Astrocyte (in vitro differentiated cells and primary cell): ENCODE data around the gene PSMD5. TPM values are rescaled to one million over a fixed set of nuclear protein-coding genes. Genes with fewer than 3 reads are reported as not detected.

Source experiments
- DNase-seq: peaks from one replicate; pipeline ENCODE4 v3.0.0-alpha.2; 2010; ENCODE audit warnings: low read depth
- FAIRE-seq: peaks from 2 replicates; lab custom pipeline; 2011; peaks lifted over from hg19 to GRCh38; lab: Jason Lieb, UNC
- H2AFZ ChIP-seq: 2 replicates; pipeline ENCODE4 v1.6.0; 2012; ENCODE audit warnings: low read depth, low read length, inconsistent platforms
- H3K27ac ChIP-seq: 2 replicates; pipeline ENCODE4 v1.5.1; 2011; ENCODE audit warnings: low read depth, low read length, inconsistent platforms
- H3K27me3 ChIP-seq: 2 replicates; pipeline ENCODE4 v1.6.0; 2011; ENCODE audit warnings: low read length, inconsistent platforms; ENCODE audit not compliant: insufficient read depth
- H3K36me3 ChIP-seq: 2 replicates; pipeline ENCODE4 v1.5.1; 2011; ENCODE audit warnings: low read length, inconsistent platforms; ENCODE audit not compliant: insufficient read depth
- H3K4me1 ChIP-seq: 2 replicates; pipeline ENCODE4 v1.5.1; 2011; ENCODE audit warnings: low read length, inconsistent platforms; ENCODE audit not compliant: insufficient read depth
- H3K4me2 ChIP-seq: 2 replicates; pipeline ENCODE4 v1.6.0; 2012; ENCODE audit warnings: low read length, inconsistent platforms
- H3K4me3 ChIP-seq: 2 replicates; pipeline ENCODE4 v1.5.1; 2011; ENCODE audit warnings: low read depth, mild to moderate bottlenecking, low read length, inconsistent platforms; ENCODE audit not compliant: insufficient read depth
- H3K79me2 ChIP-seq: 2 replicates; pipeline ENCODE4 v1.6.0; 2012; ENCODE audit warnings: mild to moderate bottlenecking, low read length, inconsistent platforms; ENCODE audit not compliant: insufficient read depth
- H3K9ac ChIP-seq: 2 replicates; pipeline ENCODE4 v1.6.0; 2012; ENCODE audit warnings: mild to moderate bottlenecking, low read length, inconsistent platforms
- H3K9me3 ChIP-seq: 2 replicates; pipeline ENCODE4 v1.5.1; 2012; ENCODE audit warnings: low read depth, mild to moderate bottlenecking, low read length, inconsistent platforms; ENCODE audit not compliant: insufficient read depth
- H4K20me1 ChIP-seq: 2 replicates; pipeline ENCODE4 v1.6.0; 2012; ENCODE audit warnings: low read length, inconsistent platforms; ENCODE audit not compliant: insufficient read depth
- H3K27ac Mint-ChIP-seq: one replicate; pipeline ENCODE4 v1.8.0; 2021; ENCODE audit warnings: mild to moderate bottlenecking, mixed read lengths; ENCODE audit not compliant: unreplicated experiment
- H3K27me3 Mint-ChIP-seq: one replicate; pipeline ENCODE4 v1.8.0; 2021; ENCODE audit warnings: low read depth, mixed read lengths; ENCODE audit not compliant: unreplicated experiment
- H3K36me3 Mint-ChIP-seq: one replicate; pipeline ENCODE4 v1.8.0; 2021; ENCODE audit warnings: low read depth, mixed read lengths; ENCODE audit not compliant: unreplicated experiment
- H3K4me1 Mint-ChIP-seq: one replicate; pipeline ENCODE4 v1.8.0; 2021; ENCODE audit warnings: low read depth, mixed read lengths; ENCODE audit not compliant: unreplicated experiment
- H3K4me3 Mint-ChIP-seq: one replicate; pipeline ENCODE4 v1.8.0; 2021; ENCODE audit warnings: mild to moderate bottlenecking, moderate library complexity, mixed read lengths; ENCODE audit not compliant: unreplicated experiment
- H3K9me3 Mint-ChIP-seq: one replicate; pipeline ENCODE4 v1.8.0; 2021; ENCODE audit warnings: mild to moderate bottlenecking, mixed read lengths; ENCODE audit not compliant: unreplicated experiment
- CTCF ChIP-seq: IDR thresholded peaks from 2 replicates; pipeline ENCODE4 v1.5.1; 2011; ENCODE audit warnings: low read depth, mild to moderate bottlenecking, inconsistent platforms, low read length, moderate library complexity; ENCODE audit not compliant: insufficient read depth
- EZH2 ChIP-seq: IDR thresholded peaks from 2 replicates; pipeline ENCODE4 v1.6.1; 2012; ENCODE audit warnings: mild to moderate bottlenecking, low read length, inconsistent platforms; ENCODE audit not compliant: insufficient read depth
- total RNA-seq: library from RNA; stranded (reverse); gene quantifications from 2 replicates; pipeline ENCODE4 v1.2.1, GENCODE V29; 2021

PSMD5 gene
- total RNA-seq, 1 donor from 2014 or later = 66.2 TPM

GRCh38 chr9:120846251-120846889 is 3.6 kb upstream of the PSMD5 start:
- H3K36me3 ChIP-seq = no peaks in the 10 kb centered on the region
- no peak for TF ChIP-seq CTCF
- no peak for TF ChIP-seq EZH2
- Mint-ChIP-seq H3K9me3 (peaks cover 2% of the 10 kb centered on the region), H3K27ac (no peak overlapping the region), H3K4me1 (peaks cover 16% of the 10 kb centered on the region), H3K27me3 (no peaks in the 10 kb centered on the region), H3K4me3 (no peak overlapping the region), H3K36me3 (peaks cover 6% of the 10 kb centered on the region)
- peaks cover 8% of the 10 kb centered on the region for H3K4me1 ChIP-seq
- no peak overlapping the region for H3K27ac ChIP-seq
- no peaks in the 10 kb centered on the region for H3K9me3 ChIP-seq
- H3K4me2 ChIP-seq = no peak overlapping the region
- no peak overlapping the region for H2AFZ ChIP-seq
- H3K27me3 ChIP-seq = no peaks in the 10 kb centered on the region
- H4K20me1 ChIP-seq = no peaks in the 10 kb centered on the region
- H3K9ac ChIP-seq = no peak overlapping the region
- no peak overlapping the region for H3K4me3 ChIP-seq
- DNase-seq (no peak), FAIRE-seq (no peak)
- H3K79me2 ChIP-seq = peaks cover 28% of the 10 kb centered on the region

GRCh38 chr9:120845255-120845654 is 2.5 kb upstream of the PSMD5 start:
- H3K27me3 Mint-ChIP-seq = no peaks in the 10 kb centered on the region
- no peak overlapping the region for H3K4me3 Mint-ChIP-seq
- no peaks in the 10 kb centered on the region for H4K20me1 ChIP-seq
- no peak overlapping the region for H3K9ac ChIP-seq
- H3K9me3 Mint-ChIP-seq = peaks cover 2% of the 10 kb centered on the region
- no peaks in the 10 kb centered on the region for H3K36me3 ChIP-seq
- H3K4me1 Mint-ChIP-seq = peaks cover 16% of the 10 kb centered on the region
- no peak for DNase-seq
- no peak for FAIRE-seq
- no peak overlapping the region for H3K27ac ChIP-seq
- no peaks in the 10 kb centered on the region for H3K27me3 ChIP-seq
- peaks cover 3% of the 10 kb centered on the region for H3K36me3 Mint-ChIP-seq
- TF ChIP-seq CTCF (no peak), EZH2 (no peak)
- H3K79me2 ChIP-seq = peaks cover 38% of the 10 kb centered on the region
- H3K4me3 ChIP-seq = no peak overlapping the region
- no peaks in the 10 kb centered on the region for H3K9me3 ChIP-seq
- H3K27ac Mint-ChIP-seq = no peak overlapping the region
- H3K4me1 ChIP-seq = peaks cover 8% of the 10 kb centered on the region
- H3K4me2 ChIP-seq = no peak overlapping the region
- H2AFZ ChIP-seq = no peak overlapping the region
